GM21381 (cell line): ENCODE results near the gene NOTUM.
"Not testable (repeated sequence)": the region's sequence is repeated elsewhere in the genome, so short reads cannot be mapped to it uniquely, and the experiment has no call there.

Source experiments
- ATAC-seq: cut with Tn5 transposase; IDR thresholded peaks from one replicate; pipeline ENCODE4 v1.9.1; 2021; ENCODE audit warnings: mild to moderate bottlenecking, moderate library complexity; ENCODE audit not compliant: unreplicated experiment

The NOTUM gene

DNA sequence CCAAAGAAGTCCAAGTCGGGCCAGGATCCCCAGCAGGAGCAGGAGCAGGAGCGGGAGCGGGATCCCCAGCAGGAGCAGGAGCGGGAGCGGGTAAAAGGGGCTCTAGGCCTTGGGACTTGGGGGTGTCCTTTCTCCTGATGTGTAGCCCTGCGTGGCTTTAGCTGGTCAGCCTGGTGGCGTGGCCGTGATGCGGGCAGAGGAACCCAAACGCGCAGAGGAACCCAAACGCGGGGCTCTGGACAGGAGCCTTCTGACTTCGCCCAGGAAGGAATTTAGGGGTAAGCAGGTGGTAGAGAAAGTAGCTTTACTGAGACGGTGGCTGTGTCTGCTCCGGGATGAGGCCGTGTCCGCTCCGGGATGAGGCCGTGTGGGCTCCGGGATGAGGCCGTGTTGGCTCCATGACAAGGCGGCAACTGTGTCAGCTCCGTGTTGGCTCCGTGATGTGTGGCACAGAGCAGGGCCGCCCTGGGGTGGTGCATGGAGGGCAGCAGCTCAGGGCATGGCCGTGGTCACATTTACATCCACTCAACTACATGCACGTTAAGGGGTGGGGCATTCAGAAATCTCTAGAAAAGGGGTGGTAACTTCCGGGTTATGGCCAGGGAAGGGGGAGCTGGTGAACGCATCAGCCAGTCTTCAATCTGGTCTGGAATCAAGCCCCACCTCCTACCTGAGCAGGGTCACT is 35.9 kb upstream of the NOTUM start:
- no peak for ATAC-seq

DNA sequence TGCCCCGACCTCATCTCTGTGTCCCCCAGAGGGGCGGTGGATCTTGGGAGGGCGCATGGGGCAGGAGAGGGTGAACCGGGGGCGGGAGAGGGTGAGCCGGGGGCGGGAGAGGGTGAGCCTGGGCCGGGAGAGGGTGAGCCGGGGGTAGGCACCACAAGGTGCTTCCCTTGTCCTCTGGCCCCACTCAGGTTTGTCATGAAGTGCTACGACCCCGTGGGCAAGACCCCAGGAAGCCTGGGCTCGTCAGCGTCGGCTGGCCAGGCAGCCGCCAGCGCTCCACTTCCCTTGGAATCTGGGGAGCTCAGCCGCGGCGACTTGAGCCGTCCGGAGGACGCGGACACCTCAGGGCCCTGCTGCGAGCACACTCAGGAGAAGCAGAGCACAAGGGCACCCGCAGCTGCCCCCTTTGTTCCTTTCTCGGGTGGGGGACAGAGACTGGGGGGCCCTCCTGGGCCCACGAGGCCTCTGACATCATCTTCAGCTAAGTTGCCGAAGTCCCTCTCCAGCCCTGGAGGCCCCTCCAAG is 35.3 kb upstream of the NOTUM start:
- ATAC-seq = no peak

DNA sequence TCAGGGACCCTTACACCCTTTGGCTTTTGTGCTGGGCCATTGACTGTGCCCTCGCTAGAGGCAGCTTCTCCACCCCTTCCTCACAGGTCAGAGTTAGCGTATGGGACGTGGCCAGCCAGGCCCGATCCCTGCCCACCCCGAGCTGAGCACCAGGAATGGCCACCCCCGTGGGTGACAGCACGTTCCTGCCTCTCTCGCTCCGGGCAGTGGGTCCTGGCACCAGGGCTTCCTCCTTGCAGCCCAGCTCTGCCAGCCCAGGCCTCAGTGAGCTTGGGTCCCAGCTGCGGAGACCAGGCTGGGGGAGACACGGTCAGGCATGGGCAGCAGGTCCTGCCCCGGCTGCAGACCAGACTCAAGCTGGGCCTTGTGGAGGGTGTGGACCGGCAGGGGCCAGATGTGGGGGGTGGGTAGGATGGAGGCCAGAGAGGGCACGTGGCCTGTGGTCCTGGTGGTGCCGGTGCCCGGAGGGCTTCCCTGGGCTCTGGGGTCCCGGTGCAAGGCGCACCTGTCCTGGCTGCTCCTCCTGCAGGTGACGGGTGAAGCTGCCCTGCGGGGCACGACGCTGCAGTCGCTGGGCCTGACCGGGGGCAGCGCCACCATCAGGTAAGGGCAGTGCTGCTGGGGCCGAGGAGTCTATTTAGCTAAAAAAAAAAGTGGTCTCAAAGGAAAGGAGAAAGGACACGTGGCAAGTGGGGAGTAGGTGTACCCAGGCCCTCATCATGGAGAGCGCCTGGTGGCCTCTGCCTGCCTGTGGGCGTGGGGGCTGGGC is 34.7 kb upstream of the NOTUM start:
- no peak for ATAC-seq

DNA sequence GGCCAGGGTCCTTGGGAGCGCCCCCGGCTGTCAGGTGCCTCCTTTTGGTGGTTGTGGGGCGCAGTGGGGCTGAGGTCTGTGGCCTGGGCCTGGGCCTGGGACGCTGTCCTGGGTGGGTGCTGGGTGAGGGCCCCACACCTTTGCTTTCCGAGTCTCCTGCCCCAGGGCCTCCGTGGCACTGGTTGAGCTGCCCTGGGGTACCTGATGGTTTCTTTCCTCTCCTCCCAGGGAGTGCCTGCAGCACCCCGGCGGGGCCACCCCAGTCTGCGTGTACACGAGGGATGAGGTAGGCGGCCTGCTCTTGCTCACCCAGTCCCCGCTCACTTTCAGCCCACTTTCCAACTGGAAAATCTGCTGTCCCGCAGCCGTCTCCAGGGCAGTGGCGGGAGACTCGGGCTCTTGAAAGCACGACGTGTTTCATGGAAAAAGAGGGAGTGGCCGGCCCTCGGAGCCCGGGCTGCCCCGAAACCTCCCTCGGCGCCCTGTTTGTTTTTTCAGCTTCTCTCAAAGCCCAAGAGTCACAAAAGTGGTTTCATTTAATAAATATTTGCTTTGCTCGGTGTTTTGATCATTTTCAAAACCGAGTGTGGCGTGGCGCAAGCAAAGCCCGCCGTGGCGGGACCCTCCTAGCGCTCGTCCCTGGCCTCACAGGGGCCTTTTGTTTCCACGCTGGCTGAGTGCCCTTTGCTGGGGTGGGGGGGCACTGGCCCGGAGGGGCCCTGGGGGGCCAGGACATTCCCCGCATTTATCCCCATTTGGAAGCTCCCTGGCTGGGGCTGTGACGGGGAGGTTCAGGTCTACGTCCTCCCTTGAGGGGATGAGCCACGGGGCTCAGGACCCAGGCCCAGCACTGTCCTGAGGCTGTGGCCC is 33.8 kb upstream of the NOTUM start:
- no peak for ATAC-seq

DNA sequence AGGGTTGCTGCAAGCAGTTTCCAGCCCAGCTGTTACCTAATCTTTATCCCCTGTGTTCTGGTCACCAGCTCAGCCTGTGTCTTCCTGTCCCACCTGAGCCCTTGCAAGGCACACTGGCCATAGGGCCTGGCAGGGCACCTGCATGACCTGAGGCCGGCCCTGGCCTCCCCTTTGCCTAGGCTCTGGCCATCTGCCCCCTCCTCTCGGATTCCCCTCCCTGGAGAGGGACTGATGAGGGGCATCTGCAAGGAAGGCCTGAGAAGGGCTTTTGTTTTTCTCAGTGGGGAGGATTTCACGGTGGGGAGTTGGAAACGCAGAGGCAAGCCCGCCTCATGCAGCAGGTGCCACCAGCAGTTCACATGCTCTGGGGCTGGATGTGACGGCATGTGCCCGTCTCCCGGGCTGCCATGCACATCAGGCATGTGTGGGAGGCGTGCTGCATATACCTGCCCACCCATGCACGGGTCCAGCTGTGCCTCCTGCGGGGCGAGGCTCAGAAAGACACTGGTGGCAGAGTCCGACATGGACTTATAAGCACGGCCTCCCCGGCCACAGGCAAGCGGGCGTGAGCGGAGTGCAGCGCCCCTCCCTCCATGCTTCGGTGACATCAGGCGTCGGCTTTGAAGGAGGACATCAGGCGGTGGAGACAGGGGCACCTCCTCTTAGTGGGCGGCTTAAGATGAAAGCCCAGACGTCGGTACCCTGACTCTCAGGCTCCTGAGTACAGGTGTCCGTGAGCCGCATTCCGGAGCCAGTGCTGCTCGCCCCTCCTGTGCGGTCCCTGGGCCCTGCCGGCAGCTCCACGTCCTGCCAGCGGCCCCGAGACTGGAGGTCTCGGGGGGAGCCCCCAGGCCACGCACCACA is 33.0 kb upstream of the NOTUM start:
- no peak for ATAC-seq

DNA sequence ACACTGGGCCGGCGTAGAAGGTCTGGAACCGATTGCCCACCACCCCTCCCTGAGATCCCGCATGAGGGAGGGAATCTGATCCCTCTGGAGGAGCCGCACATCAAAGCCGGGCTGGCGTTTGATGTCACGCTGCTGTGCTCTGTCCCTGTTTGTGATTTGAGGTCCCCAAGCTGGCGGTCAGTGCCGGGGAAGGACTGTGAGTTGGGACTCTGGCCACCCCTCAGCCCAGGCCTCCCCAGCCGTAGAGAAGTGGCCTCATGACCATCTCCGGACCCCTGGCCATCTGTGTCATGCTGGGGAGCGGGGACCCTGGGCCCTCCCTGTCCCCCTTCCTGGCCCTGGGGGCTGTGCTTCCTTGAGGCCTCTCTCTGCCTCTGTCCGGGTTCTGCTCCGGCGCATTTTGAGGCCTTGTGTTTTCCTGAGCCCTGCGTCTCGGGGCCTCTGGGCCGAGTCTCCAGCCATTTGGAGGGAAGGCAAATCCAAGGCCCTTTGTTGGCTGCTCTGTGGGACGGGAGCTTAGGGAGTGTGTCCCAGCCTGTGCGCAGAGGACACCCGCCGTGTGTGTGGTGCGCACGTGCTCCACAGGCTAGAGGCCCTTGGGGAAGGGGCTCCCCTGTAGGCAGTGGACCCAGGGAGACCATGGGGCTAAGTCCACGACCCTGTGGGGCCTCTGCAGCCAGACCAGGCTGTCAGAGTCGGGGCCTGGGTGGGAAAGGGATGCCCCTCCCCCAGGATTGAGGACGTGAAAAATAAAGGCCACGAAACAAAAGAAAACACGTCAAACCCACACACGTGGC is 31.5 kb upstream of the NOTUM start:
- no peak for ATAC-seq

DNA sequence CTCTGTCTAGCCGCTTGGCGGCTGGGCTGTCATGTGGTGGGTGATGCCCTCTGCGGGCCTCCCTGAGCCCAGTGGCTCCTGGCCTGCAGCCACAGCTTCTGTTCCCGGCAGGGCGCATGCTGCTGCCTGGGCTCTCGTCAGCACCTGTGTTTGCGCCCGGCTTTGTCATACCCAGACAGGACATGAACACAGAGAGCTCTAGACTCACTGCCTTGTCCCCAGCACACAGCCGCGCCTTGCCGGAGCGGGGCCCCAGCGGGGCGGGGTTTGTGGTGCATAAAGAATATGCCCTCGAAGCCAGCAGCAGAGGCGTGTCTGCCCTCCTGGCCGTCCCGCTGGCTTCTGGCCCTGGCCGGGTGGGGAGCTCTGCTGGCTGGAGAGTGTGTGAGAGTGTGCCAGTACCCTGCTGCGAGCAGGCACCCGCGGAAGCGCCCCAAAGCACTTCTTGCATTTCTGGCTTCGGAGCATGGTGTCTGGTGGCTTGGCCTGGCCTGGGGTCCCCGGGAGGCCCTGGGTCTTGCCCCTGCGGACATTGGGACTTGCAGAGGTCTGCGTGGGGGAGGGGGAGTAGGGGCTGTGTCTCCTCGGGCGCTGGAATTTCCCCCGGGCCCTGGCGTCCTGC is 30.8 kb upstream of the NOTUM start:
- no peak for ATAC-seq

DNA sequence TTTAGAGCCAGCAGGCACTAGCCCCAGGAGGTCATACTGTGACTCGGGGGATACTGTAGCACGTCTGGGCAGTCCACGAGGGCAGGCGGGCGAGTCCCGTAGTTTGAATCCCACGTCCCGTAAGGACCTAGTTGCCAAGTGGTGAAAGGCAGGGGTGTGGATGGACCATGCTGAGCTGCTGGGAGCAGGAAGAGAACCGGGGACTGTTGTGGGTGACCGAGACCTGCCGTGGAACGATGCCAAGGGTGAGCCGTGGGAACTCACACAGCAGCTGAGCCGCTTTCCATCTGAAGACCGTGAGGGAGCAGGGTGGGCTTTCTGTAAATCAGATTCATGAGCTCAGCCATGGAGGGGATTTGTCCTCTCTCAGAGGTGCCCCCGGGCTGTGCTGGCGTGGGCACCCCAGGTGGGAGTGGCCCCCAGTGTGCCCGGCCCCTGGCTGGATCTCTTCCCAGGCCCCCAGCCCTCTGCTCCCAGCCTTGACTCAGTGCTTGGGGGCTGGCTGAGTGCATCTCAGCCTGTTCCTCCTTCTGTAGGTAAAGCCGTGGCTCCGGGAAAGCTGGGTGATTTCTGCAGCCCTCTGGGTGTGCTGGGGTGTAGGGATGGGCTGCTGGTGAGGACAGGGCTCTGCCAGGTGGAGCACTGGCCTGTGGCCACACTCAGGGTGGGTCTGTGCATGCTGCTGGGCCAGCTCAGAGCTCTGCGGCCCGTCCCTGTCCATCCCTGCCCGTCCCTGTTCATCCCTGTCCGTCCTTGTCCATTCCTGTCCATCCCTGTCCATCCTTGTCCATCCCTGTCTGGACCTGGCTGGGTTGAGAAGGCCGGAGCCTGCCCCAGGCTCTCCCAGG is 30.1 kb upstream of the NOTUM start:
- no peak for ATAC-seq

DNA sequence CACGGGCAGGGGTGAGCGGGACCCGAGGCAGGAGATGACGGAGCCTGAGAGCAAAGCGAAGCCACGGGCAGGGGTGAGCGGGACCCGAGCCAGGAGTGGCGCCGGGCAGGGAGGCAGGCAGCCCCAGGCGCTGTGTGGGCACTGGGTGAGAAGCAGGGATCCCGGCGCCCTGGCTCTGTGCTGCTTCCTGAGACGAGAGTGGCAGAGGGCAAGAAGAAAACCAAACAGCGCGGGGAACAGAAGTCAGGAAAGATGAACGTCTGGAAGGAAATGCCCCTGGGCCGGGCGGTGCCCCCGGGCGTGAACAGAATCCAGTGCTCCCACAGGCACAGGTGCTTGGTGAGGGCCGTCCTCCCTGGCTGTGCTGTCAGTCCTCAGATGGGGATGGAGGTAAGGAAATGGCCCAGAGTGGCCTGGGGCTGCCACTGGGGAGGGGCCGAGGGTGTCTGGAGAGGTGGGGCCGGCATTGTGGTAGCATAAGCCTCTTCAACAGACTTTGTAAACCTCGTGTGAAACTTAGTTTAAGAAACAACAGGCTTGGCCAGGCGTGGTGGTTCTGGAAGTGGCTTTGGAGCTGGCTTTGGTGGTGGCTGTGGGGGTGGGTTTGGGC is 26.3 kb upstream of the NOTUM start:
- no peak for ATAC-seq

DNA sequence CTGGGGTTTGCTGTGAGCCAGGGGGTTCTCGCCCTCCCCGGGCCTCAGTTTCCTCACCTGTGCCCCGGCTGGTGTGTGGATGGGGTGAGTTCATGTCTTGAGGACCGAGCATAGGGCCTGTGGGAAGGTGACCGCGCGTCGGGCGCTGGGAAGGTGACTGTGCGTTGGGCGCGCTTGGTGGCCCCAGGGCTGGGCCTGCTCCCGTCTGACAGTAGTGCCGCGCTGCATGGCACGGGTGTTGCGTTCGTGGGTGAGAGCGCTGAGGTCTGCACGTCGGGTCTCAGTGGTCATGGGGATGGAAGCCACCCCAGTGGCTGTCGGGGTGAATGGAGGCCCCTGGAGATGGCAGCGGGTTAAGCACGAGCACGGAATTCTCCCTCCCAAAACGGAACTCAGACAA is 25.6 kb upstream of the NOTUM start:
- ATAC-seq = no peak

DNA sequence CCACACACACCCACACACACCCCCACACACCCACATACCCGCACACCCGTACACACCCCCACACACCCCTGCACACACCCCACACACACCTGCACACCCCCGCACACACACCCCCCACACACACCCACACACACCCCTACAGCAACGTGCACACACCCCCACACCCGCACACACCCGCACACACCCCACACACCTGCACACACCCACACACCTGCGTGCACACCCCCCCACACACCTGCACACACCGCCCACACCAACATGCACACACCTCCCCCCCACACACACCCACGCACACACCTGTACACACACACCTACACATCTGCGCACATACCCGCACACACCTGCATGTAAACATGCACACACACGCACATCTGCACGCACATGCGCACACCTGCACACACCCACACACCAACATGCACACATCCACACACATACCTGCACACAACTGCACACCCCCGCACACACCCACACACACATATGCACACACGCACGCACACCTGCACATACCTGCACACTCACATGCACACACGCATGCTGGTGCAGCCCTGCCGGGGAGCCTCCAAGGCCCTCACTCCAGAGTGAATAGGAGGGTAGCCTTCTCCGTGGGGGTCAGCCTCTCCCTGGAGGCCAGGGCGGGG is 23.9 kb upstream of the NOTUM start:
- no peak for ATAC-seq

DNA sequence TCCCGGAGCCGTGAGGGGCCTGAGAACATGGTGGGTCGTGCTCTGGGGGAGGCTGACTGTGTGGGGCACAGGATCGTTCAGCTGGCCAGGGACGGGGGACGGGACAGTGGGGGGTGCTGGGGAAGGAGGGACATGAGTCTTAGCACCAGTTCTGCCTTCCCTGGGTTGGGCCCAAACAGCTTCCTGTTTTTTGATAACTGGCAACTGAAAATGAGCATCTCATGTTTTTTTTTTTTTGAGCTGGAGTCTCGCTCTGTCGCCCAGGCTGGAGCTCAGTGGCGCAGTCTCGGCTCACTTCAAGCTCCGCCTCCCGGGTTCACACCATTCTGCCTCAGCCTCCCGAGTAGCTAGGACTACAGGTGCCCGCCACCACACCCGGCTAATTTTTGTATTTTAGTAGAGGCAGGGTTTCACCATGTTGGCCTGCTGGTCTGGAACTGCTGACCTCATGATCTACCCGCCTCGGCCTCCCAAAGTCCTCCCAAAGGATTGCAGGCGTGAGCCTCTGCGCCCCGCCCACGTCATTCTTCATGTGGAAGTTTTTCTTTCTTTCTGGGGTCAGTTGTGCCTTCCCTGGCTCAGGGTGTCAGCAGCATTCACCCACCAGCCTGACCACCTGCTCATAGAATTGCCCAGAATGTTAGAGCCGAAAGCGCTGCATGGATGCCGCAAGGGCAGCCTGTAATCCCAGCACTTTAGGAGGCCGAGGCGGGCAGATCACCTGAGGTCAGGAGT is 22.8 kb upstream of the NOTUM start:
- ATAC-seq = no peak

DNA sequence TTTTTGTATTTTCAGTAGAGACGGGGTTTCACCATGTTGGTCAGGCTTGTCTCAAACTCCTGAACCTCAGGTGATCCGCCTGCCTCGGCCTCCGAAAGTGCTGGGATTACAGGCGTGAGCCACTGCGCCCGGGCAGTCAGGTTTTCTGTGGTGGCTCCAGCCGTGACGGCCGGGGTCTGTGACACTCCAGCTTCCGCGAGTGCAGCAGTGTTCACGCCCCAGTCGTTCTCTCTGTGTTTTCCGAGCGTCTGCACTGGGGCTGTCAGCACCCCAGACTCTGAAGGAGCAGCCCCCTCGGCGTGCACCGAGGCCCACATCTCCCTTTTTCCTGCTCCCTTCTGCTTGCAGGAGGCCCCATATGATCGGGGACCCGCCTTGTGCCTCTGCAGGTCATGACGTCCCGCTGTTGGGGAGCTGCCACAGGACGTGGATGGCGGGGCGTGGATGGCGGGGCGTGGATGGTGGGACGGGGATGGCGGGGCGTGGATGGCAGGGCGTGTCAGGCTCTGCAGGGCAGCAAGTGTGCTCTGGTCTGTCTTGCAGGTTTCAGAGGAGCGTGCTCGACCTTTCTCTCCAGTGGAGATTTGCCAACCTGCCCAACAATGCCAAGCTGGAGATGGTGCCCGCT is 22.1 kb upstream of the NOTUM start:
- ATAC-seq = no peak

DNA sequence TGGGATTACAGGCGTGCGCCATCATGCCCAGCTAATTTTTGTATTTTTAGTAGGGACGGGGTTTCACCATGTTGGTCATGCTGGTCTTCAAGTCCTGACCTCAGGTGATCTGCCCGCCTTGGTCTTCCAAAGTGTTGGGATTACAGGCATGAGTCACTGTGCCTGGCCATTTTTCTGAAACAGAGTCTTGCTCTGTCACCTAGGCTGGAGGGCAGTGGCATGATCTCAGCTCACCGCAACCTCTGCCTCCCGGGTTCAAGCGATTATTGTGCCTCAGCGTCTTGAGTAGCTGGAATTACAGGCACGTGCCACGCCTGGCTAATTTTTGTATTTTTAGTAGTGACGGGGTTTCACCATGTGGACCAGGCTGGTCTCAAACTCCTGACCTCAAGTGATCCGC is 20.5 kb upstream of the NOTUM start:
- not testable (repeated sequence) for ATAC-seq

DNA sequence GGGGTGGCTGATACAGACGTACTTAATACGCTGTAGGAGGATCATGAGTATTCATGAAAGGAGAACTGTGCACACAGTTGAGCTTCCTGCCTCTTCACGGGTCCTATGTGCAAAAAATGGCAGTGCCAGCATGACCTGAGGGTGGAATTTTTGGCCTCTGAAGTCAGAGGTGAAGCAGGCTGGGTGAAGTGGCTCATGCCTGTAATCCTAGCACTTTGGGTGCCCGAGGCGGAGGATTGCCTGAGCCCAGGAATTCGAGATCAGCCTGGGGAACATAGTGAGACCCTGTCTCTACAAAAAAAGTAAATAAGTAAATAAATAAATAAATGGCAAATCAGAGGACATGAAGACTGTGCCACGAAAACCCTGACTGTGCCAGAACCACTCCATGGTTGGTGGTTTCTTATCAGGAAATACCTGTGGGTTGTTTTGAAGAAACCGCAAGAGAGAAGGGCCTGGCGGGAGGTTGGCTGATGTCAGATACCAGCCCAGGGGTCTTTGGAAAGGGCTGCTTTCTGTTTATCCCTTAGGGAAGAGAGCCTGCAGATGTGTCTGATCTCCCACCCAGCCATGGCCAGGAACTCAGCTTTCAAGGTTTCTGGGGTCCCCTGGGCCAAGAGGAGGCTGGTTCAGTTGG is 19.8 kb upstream of the NOTUM start:
- ATAC-seq = no peak

DNA sequence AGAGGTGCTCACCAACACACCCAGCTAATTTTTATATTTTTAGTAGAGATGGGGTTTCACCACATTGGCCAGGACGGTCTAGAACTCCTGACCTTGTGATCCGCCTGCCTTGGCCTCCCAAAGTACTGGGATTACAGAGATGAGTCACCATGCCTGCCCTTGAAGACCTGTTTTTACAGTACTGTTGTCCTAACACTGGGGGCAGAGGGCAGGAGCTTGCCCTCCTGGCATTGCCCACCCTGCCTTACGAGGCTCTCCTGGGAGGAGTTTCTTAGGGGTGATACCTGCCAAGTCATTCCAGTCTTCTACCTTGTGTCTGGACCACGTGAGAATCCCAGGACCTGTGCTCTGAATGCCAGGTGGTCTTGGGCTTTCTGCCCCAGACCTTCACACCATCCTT is 19.1 kb upstream of the NOTUM start:
- no peak for ATAC-seq
